GM19463 (cell line): Measurements from ENCODE around the gene RASAL2.

ENCODE experiments used
- ATAC-seq: cut with Tn5 transposase; IDR thresholded peaks from one replicate; pipeline ENCODE4 v1.9.1; 2021; ENCODE audit warnings: mild to moderate bottlenecking, moderate library complexity; ENCODE audit not compliant: unreplicated experiment

The RASAL2 gene

DNA sequence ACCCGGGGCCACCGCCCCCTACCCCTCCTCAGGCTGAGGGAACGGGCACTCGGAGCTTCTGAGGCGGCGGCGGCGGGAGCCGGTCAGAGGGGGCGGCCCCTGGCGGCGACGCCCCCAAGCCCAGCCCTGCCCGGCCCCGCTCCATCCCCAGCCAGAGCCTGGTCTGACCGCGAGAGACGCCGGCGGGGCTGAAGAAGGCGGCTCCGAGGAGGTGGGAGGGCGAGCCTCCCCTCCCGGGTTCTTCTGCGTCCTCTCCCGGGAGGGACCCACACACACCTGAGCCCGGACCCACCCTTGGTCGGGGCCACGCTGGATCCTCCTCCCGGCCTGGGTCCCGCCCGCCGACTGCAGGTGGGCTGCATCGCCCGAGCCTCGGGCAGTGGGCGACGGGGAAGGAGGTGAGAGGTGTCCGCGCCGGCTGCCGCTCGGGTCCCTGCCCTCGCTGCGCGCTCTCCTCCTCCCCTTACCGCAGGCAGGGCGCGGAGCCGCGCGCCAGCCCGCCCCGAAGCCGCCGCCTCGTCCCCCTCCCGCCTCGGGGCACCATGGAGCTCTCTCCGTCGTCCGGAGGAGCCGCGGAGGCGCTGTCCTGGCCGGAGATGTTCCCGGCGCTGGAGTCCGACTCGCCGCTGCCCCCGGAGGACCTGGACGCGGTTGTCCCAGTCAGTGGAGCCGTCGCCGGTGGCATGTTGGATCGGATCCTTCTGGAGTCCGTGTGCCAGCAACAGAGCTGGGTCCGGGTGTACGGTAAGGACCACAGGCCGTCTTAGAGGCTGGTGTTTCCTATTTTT is at the start of gene RASAL2:
TSS of gene RASAL2 (plus strand) at position 154 of the 788 bp plus-strand sequence. CDS start at position 543, 389 bp downstream.
- peak; percentile 48 for ATAC-seq

- no peak for ATAC-seq
These were observed 47.2 kb upstream of the RASAL2 start for GRCh38 chr1:178046591-178047270.

GRCh38 chr1:178047403-178048093 is 46.4 kb upstream of the RASAL2 start:
- ATAC-seq, result no peak

- ATAC-seq, result no peak
These were observed 45.5 kb upstream of the RASAL2 start for GRCh38 chr1:178048426-178048825.

GRCh38 chr1:178048883-178049282 is 45.0 kb upstream of the RASAL2 start:
- no peak for ATAC-seq

DNA sequence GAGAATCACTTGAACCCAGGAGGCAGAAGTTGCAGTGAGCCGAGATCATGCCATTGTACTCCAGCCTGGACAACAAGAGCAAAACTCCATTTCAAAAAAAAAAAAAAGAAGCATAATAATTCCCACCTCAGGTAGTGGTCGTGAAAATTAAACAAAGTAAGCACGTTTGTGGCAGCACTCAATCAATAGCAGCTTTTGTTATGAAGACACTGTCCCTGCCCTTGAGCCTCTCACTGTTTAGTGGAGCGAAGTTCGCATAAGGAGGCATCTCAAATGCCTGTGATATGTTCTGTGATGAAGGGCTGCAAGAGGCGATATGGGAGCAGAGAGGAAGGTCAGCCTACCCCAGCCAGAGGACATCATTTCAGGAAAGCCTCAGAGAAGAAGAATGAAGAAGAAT is 43.8 kb upstream of the RASAL2 start:
- ATAC-seq, result no peak

GRCh38 chr1:178051071-178051470 is 42.8 kb upstream of the RASAL2 start:
- no peak for ATAC-seq

GRCh38 chr1:178052650-178053461 is 41.0 kb upstream of the RASAL2 start:
- no peak for ATAC-seq

DNA sequence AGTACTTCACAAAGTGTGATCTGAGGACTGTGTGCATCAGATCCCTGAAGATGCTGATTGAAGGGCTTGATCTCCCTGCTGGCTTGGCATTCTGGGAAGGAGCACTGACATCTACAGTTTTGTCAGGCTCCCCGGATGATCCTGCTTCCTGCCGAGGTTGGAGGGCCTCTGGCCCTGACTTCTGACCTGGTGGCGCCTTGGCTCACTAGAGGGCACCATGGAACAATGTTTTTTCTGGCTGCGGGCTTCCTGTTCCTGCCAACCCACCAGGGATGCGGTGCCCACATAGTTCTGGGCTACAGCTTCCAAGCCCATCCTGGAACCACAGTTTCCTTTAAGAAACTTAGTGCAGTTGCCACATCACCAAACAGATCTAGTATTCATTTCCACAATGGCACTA is 38.8 kb upstream of the RASAL2 start:
- ATAC-seq, result peak; percentile 39

DNA sequence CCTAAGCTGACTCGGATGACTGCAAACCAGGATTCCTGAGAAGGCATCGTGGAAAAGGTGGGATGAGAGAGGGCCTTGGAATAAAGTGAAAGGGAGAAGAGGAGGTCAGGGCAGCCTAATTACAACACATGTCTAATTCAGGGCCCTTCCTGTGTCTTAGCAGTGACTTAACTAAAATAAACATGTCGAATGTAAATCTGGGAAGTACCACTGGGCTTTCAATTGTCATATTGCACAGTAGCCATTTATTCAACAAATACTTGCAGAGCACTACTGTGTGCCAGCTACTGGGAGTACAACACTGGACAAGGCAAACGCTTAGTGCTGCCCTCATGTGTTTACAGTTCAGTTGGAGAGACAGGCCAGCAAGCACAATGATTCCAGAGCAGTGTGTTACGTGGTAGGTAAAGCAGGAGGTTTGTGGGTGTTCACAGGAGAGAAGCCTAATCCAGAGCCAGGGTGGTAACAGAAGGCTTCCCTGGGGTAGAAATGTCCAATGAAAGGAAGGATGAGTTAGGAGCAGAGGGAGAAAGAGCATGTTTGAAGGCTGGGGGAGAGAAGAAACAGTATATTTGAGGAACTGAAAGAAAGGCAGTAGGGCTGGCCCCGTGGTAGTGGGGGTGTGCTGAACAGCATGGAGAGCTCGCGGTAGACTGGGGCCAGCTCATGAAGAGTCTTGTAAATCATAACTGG is 38.0 kb upstream of the RASAL2 start:
- peak; percentile 89 for ATAC-seq

DNA sequence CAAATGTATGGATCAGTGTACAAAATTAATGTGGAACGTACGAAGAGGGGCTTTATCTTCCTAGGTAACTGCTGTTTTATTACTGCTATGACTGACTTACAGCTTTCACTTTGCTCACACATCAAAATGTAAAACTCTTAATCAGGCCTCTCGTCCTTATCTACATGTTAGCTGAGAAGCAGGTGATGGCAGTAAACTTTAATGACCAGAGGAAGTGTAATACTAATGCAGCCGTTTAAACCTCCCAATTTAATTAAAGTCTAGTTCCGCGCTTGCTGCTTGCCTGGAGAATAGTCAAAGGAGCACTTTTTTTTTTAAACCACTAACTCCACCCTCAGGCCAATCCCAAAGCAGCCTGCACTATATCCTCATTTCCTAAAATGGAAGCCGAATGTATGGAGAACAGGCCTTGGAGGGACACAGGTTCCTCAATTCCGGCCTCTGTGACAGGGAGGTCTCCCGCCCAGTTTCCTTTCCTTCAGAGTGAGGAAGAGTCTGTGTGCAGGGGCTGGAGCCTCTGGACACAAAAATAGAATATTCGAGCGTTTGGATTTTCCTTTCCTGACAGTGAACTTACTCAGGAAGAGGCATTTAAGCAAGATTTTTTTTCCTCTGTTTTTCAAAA is 36.7 kb upstream of the RASAL2 start:
- no peak for ATAC-seq

GRCh38 chr1:178057912-178058534 is 35.9 kb upstream of the RASAL2 start:
- ATAC-seq, result no peak

GRCh38 chr1:178060789-178061556 is 32.9 kb upstream of the RASAL2 start:
- ATAC-seq, result no peak

DNA sequence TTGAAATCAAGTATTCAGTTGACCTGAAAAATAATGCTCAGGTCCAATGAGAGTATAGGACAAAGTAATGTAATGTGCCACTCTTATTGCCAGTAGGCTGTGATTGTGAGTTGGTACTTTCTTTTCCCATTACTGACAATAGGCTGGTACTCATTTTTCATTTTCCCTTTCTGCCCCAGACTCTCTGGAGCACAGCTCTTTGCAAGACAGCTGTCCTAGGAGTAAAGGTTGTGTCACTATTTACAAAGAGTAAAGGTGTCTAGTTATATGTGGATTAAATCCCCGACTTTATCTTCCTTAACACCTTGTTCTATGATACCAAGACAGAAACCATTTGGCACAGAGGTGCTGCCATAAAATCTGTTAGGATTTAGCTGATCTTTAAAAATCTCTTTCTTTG is 32.3 kb upstream of the RASAL2 start:
- no peak for ATAC-seq

GRCh38 chr1:178064191-178064821 is 29.6 kb upstream of the RASAL2 start:
- no peak for ATAC-seq

DNA sequence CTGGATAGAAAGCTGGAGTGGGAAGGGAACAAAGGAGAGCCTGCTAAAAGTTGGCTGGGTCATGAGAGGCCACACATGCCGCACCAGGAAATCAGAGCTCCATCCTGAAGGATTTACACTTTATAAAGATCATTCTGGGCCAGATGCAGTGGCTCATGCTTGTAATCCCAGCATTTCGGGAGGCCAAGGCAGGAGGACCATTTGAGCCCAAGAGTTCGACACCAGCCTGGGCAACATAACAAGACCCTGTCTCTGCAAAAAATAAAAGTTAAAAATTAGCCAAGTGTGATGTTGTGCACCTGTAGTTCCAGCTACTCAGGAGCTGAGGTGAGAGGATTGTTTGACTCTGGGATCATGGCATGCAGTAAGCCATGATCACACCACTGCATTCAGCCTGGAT is 28.7 kb upstream of the RASAL2 start:
- no peak for ATAC-seq

DNA sequence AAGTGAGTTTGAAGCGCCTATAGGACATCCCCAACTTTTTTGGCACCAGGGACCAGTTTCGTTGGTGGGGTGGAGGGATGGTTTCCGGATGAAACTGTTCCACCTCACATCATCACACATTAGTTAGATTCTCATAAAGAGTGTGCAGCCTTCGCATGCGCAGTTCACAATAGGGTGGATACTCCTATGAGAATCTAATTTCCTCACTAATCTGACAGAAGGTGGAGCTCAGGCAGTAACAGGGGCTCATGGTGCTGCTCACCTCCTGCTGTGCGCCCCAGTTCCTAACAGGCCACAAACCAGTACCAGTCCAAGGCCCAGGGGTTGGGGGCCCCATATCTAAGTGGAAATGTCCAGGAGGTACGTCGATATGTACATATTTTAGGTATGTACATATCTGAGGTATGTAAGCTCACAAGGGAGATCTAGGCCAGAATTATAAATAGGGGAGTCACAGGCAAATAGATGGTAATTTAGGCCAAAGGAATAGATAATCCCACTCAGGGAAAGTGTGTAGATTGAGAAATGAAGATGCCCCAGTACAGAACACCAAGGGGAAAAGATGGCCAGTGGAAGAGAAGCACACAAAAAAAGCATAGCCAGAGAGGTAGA is 27.5 kb upstream of the RASAL2 start:
- ATAC-seq, result peak; percentile 10
